Bone marrow (tissue), 2 donors: ENCODE measurements around the gene CLP1.

Experiments
- DNase-seq, 2 donors: peaks; one replicate each; lab custom pipeline; 2025; lab: John Stamatoyannopoulos, UW

Gene CLP1

DNA sequence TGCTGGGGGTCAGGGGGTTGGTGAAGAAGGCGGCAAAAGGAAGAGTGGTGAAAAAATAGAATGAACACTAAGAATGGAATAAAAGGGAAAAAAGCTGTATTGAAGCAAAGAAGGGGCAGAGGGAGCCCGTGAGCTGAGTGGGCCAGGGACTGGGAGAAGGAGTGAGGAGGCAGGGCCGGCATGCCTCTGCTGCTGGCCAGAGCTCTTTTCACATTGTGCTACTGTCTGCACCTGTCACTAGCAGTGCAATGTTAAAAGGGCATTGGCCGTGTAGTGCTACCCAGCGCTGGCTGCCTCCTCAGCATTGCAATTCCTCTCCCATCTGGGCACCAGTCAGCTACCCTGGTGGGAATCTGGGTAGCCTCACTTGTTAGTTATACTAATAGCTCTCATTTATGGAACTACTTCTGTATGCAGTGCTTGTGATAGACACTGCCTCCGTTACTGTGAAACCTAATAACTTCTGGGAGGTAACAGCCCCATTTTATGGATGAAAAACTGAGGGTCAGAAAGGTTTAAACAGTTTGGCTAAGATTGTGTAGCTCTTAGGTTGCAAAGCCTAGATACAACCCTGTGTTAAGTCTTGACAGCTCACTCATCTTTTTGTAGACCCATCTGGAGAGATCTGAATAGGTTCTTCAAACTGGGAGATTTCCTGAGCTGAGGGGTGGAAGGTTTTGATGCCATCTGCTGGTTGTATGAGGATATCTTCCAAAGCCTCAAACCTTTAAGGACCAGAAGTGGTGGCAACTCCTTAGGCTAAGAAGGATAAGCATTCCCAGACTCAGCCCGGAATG, 16.4 kb upstream of the CLP1 start:
- peak in 1 of 2 donors; percentile 51 for DNase-seq

DNA sequence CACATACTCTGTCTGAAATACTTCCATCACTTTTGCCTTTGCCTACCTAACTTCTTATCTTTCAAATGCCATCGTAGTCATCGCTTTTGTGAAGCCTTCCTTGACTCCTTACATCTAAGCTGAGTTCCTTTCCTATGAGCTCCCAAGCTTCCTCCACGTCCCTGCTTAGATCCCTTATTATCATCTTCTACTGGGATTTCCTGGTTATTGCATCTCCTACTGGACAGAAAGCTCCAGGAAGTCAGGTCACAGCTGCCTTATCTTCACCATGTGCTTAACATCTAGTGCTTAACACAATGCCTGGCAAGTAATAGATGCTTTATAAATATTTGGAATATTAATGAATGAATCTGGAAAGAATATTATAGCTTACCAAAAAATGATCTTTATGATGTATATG, 13.8 kb upstream of the CLP1 start:
- DNase-seq, result no peak

DNA sequence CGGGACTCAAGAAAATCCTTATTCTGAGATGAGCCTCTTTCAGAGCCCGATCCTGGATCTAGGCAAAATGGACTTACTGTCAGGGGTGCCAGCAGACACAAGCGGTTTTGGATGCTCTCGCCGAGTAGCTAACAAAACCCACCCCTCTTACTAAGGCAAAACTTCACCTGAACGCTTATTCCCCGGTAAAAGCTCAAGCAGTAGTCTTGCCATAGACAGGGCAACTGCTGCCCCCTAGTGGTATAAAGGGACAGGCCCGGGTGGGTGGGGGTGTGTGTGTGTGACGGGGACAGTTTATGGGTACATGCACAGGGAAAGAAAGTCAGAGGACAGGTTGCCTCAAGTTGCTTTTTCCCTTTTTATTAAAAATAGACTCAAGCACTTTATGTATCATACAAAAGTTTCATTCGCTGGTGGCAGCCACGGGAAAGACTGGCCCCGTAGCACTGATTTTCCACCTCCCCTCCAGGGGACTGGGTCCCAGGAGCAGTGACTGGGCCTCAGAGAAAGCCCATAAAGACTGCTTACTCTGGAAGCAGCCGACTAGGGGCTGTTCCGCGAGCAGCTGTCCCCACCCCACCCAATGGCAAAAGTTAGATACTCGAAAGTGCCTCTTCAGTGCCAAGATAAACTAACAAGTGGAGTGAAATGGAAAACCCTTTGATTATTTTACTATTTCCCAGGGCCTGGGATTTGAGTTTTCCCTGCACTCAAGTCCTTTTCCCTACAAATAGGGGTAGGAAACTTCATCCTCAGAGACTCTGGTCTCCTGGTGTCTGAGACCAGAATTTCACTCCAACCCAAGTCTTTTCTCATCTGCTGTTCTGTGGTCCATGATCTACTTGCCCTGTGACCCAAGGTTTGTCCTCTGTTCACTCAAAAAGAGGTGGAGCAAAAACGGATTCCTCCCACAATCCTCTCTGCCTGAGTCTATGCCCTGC, 12.5 kb upstream of the CLP1 start:
- peak; percentile 28 to 63 for DNase-seq

DNA sequence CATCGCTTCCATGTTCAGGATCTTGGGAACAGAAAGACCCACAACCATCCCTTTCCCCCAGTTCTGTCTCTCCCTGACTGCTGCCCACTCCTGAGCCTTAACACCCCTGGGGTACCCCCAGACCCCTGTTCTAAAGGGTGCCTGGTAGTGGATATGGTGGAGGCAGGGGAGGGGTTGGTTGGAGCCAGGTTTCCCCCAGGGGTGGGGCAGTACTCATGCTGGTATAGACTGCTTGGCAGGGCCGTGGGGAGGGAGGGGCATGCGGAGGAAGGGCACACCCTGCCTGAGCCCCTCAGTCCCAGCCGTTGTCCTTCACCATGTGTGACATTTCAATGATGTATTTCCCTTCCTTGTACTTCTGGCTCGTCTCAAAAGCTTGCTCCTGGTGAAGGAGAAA, 11.9 kb upstream of the CLP1 start:
- DNase-seq, result no peak

DNA sequence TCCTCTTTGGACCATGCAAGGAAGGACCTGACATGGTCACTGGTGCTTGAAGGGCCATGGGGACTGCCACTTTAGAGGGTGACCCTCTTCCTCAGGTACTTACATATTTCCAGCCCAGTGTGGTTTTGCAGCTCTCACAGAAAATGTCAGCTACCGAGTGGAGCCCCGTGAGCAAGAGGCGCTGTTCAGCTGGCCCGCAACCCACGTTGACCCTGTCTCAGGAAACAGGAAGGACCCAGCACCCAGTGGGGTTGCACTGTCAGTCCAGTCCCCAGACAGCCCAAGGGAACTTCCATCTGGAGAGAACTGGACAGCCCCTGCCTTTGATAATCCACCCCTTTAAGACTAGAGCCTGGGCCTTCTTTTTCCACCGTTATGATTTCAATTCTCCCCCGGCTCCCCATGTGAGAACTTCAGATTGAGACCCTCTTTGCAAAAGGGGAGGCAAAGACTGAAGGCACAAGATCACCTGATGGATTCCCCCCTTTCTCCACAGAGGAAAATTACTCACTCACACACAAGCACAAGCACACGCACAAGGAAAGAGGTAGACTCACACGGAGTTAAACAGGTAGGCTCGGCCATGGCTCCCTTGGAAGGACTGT, 11.3 kb upstream of the CLP1 start:
- DNase-seq, result no peak

DNA sequence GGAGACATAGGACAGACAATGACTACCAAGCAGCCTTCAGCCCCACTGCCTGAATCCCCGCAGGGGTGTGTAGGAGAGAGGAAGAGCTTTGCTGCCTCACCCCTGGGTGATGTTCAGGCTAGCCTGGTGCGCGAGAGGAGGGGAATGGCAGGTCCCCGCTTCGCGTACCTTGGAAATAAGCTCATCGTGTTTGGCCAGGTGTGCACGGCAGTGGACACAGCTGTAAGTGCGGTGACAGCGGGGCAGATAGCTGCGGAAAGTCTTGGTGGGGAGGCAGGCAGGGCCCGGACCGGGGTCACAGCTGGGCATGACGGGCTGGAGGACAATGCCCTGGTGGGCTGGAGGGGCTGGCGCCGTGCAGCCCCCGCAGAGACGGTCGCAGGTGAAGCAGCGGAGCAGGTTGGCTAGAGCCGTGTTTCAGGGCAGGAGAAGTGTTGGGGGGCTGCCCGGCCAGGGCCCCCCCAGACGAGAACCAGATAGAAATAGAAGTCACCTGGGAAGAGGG, 10.7 kb upstream of the CLP1 start:
- DNase-seq, result no peak

DNA sequence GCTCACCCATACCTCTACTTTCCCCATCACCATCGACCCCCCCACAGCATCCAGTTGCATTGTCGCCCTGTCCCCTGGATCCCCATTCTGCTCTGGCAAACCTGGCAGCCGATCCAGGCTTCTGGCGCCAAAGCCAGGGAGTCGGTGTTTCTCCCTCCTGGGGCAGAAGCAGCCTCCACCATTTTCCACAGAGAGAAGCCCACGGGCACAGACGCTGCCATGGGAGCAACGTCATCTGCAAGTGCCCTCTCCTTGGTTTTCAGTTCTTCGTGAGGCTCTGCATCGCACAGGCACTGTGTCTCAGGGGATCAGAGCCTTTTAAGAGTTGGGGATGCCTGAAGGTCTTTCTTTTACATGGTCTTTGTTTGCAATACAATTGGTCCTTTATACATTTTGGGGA, 10.2 kb upstream of the CLP1 start:
- DNase-seq, result no peak

DNA sequence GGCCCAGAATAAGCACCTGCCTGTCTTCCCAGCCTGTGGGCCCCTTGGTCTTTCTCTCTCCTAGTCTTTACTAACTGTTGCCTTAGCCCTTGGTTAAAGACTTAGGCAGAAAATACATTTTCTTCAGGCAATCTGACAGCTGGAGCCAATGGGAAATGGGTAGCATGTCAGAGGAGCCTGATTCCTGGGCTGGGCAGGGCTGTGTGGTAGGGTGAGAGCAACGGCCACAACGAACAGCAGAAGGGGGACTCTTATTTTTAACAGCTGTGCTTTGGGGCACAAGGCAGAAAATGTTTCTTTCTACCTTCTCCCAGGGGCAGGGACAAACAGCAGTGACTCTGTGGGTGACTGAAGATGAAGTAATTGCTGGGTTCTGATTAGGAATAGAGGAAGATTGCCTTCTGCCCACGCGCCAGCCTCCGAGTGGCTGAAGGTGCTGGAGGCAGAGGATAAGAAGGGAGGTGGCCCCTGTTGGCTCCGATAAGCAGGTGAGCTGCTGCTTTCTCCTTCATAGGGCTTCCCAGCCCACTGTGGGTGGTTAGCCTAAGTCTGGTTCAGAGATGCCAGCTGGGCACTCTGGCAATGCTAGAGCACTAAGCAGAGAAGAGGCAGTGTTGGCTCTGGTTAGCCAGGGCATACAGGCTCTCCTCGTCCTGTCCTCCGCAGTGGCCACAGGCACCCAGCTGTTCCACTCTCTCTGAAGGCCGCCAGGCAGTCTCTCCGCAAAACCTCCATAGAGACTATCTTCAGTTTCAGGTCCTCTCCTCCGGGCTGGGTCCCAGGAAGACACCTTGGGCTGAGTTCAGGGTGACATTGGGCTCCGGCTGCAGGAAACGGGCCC, 9.4 kb upstream of the CLP1 start:
- DNase-seq, result peak in 1 of 2 donors; percentile 55

DNA sequence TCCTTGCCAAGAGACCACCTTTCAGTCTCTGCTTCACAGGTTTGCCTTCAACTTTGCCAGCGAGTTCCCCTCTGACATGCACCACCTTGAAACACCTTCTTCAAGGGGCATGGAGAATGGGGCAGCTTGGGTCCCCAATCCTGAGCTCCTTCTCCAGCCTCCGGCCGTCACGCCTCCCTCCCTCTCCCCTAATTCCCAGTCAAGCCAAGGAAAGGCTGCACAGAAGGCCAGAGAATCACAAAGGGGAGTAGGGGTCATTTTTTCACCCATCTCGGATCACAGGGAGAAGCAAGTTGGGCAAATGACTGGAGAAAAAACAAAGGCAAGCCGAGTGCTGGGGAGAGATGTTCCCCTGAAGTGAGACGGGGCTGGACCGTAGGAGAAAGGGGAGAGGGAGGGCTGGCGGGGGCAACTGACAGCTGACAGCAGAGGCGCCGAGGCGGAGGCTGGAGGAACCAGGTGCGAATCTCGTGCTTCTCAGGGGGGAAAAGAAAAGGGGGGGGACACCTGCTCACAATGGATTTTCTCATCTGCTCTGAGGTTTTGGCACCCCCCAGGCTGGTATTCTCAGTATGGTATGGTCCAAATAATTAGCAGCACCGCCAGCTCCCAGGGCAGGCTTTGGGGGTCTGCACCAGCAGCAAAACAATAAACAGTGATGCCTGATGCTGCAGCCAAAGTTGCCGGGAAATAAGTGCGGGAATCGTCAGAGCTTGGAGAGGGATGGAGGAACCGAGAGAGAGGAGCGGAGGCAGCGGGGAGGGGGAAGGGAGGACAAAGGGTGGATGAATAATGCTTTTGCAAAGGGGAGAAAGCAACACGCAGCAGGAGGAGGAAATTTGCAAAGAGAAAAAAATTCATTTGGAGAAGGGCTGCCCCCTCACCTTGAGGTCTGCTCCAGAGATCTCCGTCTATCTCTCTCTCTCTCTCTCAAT, 8.5 kb upstream of the CLP1 start:
- DNase-seq, result no peak

DNA sequence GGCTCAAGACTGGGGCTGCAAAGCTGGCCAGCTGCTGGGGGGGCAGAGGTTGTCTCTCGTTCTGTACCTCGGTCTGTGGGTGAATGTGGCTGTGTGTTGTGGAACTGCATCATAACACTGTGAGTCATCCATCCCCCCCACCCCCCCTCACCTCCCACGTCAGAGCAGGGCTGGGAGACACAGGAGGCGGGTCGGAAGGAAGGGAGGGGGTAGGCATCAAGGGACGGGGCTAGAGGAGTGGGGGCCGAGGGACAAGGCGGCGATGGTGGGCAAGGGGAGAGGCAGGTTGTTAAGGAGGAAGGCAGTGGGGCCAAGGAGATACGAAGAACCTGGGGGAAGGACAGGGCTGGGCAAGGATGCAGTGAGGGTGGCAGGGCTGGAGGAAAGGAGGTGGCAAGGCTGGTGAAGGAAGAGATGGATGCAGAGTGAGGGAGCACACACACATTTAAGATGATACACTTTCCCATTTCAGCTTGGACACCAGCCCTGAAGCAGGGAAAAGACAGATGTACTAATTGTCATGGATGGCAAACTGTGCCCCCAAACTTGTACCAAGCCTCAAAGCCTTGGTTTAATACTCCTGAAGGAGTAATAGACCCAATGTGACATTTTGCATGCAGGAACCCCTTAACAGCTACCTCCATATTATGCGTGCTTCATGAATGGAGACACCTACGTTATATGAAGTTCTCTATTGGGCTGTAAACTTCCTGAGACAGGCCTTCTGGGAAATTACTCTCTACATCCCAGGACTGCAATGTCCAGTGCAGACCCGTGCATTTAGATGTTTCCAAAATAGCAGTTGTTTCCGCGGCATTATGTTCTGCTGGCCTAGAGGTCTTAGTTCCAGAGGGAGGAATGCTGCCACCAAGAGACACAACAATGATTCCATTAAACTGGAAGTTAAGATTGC, 7.5 kb upstream of the CLP1 start, which contains the start of gene YPEL4:
Gene YPEL4, minus strand, starts transcription at position 87 of the 913 bp plus-strand sequence. CDS start 2,805 bp downstream, outside the sequence.
- peak; percentile 69 to 81 for DNase-seq

DNA sequence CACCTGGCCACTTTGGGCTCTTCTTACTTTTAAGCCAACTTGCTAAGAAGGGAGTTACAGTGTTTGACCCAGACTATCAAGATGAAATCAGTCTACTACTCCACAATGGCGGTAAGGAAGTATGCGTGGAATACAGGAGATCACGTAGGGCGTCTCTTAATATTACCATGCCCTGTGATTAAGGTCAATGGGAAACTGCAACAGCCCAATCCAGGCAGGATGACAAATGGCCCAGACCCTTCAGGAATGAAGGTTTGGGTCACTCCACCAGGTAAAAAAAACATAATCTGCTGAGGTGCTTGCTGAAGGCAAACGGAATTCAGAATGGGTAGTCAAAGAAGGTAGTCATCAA, 6.8 kb upstream of the CLP1 start:
- no peak for DNase-seq

DNA sequence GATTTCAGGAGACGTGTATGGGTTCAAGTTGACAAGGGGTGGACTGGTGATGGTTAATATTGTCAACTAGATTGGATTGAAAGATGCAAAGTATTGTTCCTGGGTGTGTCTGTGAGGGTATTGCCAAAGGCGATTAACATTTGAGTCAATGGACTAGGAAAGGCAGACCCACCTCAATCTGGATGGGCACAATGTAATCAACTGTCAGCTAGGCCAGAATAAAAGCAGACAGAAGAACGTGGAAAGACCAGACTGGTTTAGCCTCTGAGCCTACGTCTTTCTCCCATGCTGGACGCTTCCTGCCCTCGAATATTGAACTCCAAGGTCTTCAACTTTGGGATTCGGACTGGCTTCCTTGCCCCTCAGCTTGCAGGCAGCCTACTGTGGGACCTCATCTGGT, 6.2 kb upstream of the CLP1 start:
- no peak for DNase-seq

DNA sequence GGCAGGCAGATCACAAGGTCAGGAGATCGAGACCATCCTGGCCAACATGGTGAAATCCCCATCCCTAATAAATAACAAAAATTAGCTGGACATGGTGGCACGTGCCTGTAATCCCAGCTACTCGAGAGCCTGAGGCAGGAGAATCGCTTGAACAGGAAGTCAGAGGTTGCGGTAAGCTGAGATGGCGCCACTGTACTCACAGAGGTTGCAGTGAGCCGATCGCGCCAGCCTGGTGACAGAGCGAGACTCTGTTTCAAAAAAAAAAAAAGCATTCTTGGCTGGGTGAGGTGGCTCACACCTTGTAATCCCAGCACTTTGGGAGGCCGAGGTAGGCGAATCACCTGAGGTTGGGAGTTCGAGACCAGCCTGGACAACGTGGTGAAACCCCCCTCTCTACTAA, 5.3 kb upstream of the CLP1 start:
- DNase-seq, result peak in 1 of 2 donors; percentile 6

DNA sequence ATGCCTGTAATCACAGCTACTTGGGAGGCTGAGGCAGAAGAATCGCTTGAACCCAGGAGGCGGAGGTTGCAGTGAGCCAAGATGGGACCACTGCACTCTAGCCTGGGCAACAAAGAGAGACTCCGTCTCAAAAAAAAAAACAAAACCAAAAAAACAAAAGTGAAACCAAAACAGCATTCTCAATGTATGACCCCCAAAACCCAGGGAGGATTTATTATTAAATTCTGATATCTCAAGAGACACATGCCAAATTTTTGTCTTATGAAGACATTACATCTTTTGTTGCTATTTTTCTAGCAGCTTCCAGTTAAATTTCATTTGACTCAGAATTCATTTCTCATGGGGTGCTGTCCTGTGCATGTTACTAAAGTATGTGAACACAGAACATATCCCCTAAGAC, 4.9 kb upstream of the CLP1 start:
- peak in 1 of 2 donors; percentile 18 for DNase-seq

DNA sequence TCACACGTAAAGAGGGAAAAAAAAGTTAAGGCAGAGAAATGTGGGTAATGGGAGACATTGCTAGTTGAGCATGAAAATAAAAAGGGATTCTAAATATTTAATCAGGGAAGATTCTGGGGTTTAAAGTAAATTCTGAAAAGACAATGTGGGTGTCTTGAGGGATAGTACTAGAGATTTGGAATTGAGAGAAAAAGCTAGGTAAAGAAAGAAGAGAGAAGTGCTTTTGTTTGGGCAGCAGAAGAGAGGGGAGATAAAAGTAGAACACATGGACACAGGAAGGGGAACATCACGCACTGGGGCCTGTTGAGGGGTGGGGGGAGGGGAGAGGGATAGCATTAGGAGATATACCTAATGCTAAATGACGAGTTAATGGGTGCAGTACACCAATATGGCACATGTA, 4.4 kb upstream of the CLP1 start:
- no peak for DNase-seq

DNA sequence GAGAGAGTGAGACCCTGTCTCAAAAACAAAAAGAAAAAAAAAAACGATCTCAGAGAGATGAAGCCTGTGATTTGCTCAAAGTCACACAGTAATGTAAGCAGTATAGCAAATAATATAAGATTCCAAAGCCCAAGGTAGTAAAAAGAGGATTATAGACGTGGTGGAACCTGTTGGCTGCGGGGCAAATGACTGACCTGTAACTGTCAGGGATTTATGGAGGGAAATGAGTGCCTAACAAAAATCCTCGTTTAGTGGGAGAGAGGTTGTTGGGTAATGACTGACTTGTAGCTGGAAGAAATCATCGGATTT, 723 bp upstream of the CLP1 start:
- no peak for DNase-seq

DNA sequence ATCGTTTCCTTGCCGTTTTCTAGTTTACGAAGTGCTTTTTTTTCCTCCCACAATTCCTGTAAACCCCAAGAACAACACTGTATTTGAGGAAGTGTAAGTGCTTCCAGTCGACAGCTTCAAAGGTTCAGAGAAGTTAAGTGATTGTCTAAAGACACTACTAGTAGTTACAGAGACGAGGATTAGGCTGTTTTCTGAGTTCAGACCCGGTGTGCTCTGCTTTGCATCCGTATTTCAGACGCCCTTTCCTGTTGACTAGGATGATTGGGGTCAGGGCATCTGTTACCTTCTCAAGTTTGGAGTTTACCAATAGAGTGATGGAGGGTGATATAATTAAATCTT, 430 bp downstream of the CLP1 start:
- DNase-seq, result no peak

DNA sequence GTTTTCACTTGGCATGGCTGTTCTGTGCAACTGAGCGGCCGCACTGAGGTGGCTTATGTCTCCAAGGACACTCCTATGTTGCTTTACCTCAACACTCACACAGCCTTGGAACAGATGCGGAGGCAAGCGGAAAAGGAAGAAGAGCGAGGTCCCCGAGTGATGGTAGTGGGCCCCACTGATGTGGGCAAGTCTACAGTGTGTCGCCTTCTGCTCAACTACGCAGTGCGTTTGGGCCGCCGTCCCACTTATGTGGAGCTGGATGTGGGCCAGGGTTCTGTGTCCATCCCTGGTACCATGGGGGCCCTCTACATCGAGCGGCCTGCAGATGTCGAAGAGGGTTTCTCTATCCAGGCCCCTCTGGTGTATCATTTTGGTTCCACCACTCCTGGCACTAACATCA, 2.1 kb downstream of the CLP1 start:
- DNase-seq, result no peak

DNA sequence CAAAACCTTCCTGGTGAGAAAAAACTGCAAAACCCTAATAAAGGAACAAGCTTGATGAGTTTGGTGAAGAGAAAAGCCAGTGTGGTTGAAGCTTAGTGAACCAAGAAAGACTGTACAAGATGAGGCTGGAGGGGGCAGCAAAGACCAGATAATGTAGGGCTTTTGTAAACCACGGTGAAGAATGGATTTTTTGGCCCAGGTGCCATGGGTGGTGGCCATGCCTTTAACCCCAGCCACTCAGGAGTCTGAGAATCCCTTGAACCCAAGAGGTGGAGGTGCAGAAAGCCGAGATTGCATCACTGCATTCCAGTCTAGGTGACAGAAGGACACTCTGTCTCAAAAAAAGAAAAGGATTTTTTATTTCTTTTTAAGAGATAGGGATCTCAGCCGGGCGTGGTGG, 5.3 kb downstream of the CLP1 start:
- no peak for DNase-seq

DNA sequence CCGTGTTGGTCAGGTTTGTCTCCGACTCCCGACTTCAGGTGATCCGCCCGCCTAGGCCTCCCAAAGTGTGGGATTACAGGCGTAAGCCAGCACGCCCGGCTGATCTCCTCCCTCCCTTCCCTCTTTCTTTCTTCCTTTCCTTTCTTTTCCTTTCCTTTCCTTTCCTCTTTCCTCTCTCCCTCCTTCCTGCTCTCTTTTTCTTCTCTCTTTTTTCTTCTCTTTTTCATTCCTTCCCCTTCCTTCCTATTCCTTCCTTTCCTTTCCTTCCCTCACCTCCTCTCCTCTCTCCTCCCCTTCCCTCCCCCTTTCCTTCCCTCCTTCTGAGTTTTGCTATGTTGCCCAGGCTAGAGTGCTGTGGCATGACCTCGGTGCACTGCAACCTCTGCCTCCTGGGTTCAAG, 6.4 kb downstream of the CLP1 start:
- no peak for DNase-seq
